ENCODE results near the gene NDUFB4.
"Not testable (repeated sequence)": the region's sequence is repeated elsewhere in the genome, so short reads cannot be mapped to it uniquely, and the experiment has no call there.

Gene NDUFB4

GRCh38 chr3:120572027-120572426, 24.1 kb upstream of the NDUFB4 start:
- no peak for DNase-seq

- no peak for DNase-seq
Measured at GRCh38 chr3:120587332-120587975, 8.7 kb upstream of the NDUFB4 start.

- DNase-seq = no peak
Measured at GRCh38 chr3:120595788-120596115, 384 bp upstream of the NDUFB4 start.

- no peak for DNase-seq
Measured at GRCh38 chr3:120596853-120597223, 702 bp downstream of the NDUFB4 start.

GRCh38 chr3:120597445-120598049, 1.4 kb downstream of the NDUFB4 start:
- no peak for DNase-seq

- no peak for DNase-seq
Measured at GRCh38 chr3:120599211-120599610, 3.1 kb downstream of the NDUFB4 start.

- DNase-seq = no peak
Measured at GRCh38 chr3:120601554-120601953, 5.4 kb downstream of the NDUFB4 start.

GRCh38 chr3:120602682-120603081, 6.5 kb downstream of the NDUFB4 start:
- DNase-seq = no peak

GRCh38 chr3:120604382-120604781, 8.2 kb downstream of the NDUFB4 start:
- no peak for DNase-seq

- no peak for DNase-seq
Measured at GRCh38 chr3:120604784-120605183, 8.6 kb downstream of the NDUFB4 start.

- DNase-seq = no peak
Measured at GRCh38 chr3:120608506-120608905, 12.4 kb downstream of the NDUFB4 start.

GRCh38 chr3:120614765-120615164, 18.6 kb downstream of the NDUFB4 start:
- no peak for DNase-seq

- DNase-seq = no peak
Measured at GRCh38 chr3:120615847-120616609, 19.9 kb downstream of the NDUFB4 start.

- DNase-seq = not testable (repeated sequence)
Measured at GRCh38 chr3:120616745-120617144, 20.6 kb downstream of the NDUFB4 start.

- no peak for DNase-seq
Measured at GRCh38 chr3:120622457-120622856, 26.3 kb downstream of the NDUFB4 start.

GRCh38 chr3:120622870-120623726, 27.0 kb downstream of the NDUFB4 start:
- no peak for DNase-seq

- DNase-seq = no peak
Measured at GRCh38 chr3:120623727-120624093, 27.6 kb downstream of the NDUFB4 start.

- DNase-seq = no peak
Measured at GRCh38 chr3:120625159-120625586, 29.0 kb downstream of the NDUFB4 start.

- no peak for DNase-seq
Measured at GRCh38 chr3:120634539-120634938, 38.4 kb downstream of the NDUFB4 start.

- DNase-seq = no peak
Measured at GRCh38 chr3:120636795-120637401, 40.8 kb downstream of the NDUFB4 start.

GRCh38 chr3:120637851-120638559, 41.9 kb downstream of the NDUFB4 start:
- no peak for DNase-seq

GRCh38 chr3:120638820-120639219, 42.7 kb downstream of the NDUFB4 start:
- DNase-seq = not testable (repeated sequence)
